ENCODE measurements around the gene DOK7. TPM values are rescaled to one million over a fixed set of nuclear protein-coding genes. Genes with fewer than 3 reads are reported as not detected.

The DOK7 gene
- polyA plus RNA-seq, 1 experiment: not detected

GRCh38 chr4:3463556-3464348, 646 bp downstream of the DOK7 start:
- DNase-seq (ENCODE audit: low read depth): no peak
- Histone ChIP-seq H3K36me3 (ENCODE audit: control insufficient read depth, insufficient read depth, low read length) (no peaks in the 10 kb centered on the region), H3K4me3 (ENCODE audit: low read depth, low read length) (no peak overlapping the region; the same call in 1 of the 2 replicates), H3K27me3 (ENCODE audit: control insufficient read depth, insufficient read depth, low read length) (peaks cover 28% of the 10 kb centered on the region)
- no peak for TF ChIP-seq CTCF (IDR thresholded peaks at IDR 0.05; ENCODE audit: insufficient read depth, low read depth, low read length)
- ChIA-PET CTCF (interaction anchor here (0.6 to 1.9 kb wide), 5 partner anchors 17 to 117 kb away, joined by 3 to 11 read pairs (median 3); no protein-coding TSS in a partner anchor), POLR2A (no interaction called here)

- ChIA-PET CTCF (interaction anchor here (1.1 to 1.4 kb wide), 2 partner anchors 17 to 21 kb away, joined by 3 to 5 read pairs; no protein-coding TSS in a partner anchor), POLR2A (no interaction called here)
- TF ChIP-seq CTCF (IDR thresholded peaks at IDR 0.05; ENCODE audit: insufficient read depth, low read depth, low read length): no peak
- DNase-seq (ENCODE audit: low read depth): no peak
- H3K36me3 ChIP-seq (ENCODE audit: control insufficient read depth, insufficient read depth, low read length): no peaks in the 10 kb centered on the region
- peaks cover 28% of the 10 kb centered on the region for H3K27me3 ChIP-seq (ENCODE audit: control insufficient read depth, insufficient read depth, low read length)
- H3K4me3 ChIP-seq (ENCODE audit: low read depth, low read length): no peak overlapping the region
Observed at GRCh38 chr4:3464349-3464905, 1.3 kb downstream of the DOK7 start.

GRCh38 chr4:3464911-3465697, 2.0 kb downstream of the DOK7 start:
- Histone ChIP-seq H3K4me3 (ENCODE audit: low read depth, low read length) (no peak overlapping the region), H3K36me3 (ENCODE audit: control insufficient read depth, insufficient read depth, low read length) (no peaks in the 10 kb centered on the region), H3K27me3 (ENCODE audit: control insufficient read depth, insufficient read depth, low read length) (peaks cover 28% of the 10 kb centered on the region)
- TF ChIP-seq CTCF (IDR thresholded peaks at IDR 0.05; ENCODE audit: insufficient read depth, low read depth, low read length): no peak
- ChIA-PET CTCF (interaction anchor here (1.1 to 2.2 kb wide), 3 partner anchors 15 to 21 kb away, joined by 3 to 10 read pairs (median 5); no protein-coding TSS in a partner anchor), POLR2A (no interaction called here)
- no peak for DNase-seq (ENCODE audit: low read depth)

- ChIA-PET CTCF (interaction anchor here (0.8 to 2.2 kb wide), 2 partner anchors 14 to 15 kb away, joined by 3 to 10 read pairs; no protein-coding TSS in a partner anchor), POLR2A (no interaction called here)
- Histone ChIP-seq H3K27me3 (ENCODE audit: control insufficient read depth, insufficient read depth, low read length) (peaks cover 23% of the 10 kb centered on the region), H3K36me3 (ENCODE audit: control insufficient read depth, insufficient read depth, low read length) (no peaks in the 10 kb centered on the region), H3K4me3 (ENCODE audit: low read depth, low read length) (no peak overlapping the region)
- TF ChIP-seq CTCF (IDR thresholded peaks at IDR 0.05; ENCODE audit: insufficient read depth, low read depth, low read length): peak; percentile 40; the same call in 1 of the 2 replicates
- DNase-seq (ENCODE audit: low read depth): no peak
Observed at GRCh38 chr4:3465698-3466671, 2.9 kb downstream of the DOK7 start.

Measured in BJ (cell line).